ENCODE results near the gene ATP8B3. TPM values are rescaled to one million over a fixed set of nuclear protein-coding genes. Genes with fewer than 3 reads are reported as not detected.

The ATP8B3 gene
- total RNA-seq, 1 donor from 2014 or later, result 1.1 TPM

- no peaks in the 10 kb centered on the region for H3K9me3 Mint-ChIP-seq
- DNase-seq (ENCODE audit: low read depth, low spot score), result no peak
- H3K27me3 Mint-ChIP-seq (ENCODE audit: low read depth), result peaks cover 86% of the 10 kb centered on the region
- TF ChIP-seq CTCF (conservative IDR thresholded peaks at IDR 0.05), result no peak
- no peaks in the 10 kb centered on the region for H3K36me3 Mint-ChIP-seq (ENCODE audit: low read depth)
- H3K27ac Mint-ChIP-seq (ENCODE audit: unreplicated experiment), result no peak overlapping the region
- H3K4me1 Mint-ChIP-seq, result peaks cover 5% of the 10 kb centered on the region
- peak overlapping the region; percentile 44 for H3K4me3 Mint-ChIP-seq
Measured at GRCh38 chr19:1755467-1756171, 56.5 kb downstream of the ATP8B3 start.

- H3K4me1 Mint-ChIP-seq, result peaks cover 5% of the 10 kb centered on the region
- H3K9me3 Mint-ChIP-seq, result no peaks in the 10 kb centered on the region
- no peak for DNase-seq (ENCODE audit: low read depth, low spot score)
- H3K4me3 Mint-ChIP-seq, result peak overlapping the region; percentile 38
- TF ChIP-seq CTCF (conservative IDR thresholded peaks at IDR 0.05), result no peak
- peaks cover 86% of the 10 kb centered on the region for H3K27me3 Mint-ChIP-seq (ENCODE audit: low read depth)
- no peaks in the 10 kb centered on the region for H3K36me3 Mint-ChIP-seq (ENCODE audit: low read depth)
- H3K27ac Mint-ChIP-seq (ENCODE audit: unreplicated experiment), result no peak overlapping the region
Measured at GRCh38 chr19:1754636-1755466, 57.2 kb downstream of the ATP8B3 start.

- H3K27me3 Mint-ChIP-seq (ENCODE audit: low read depth), result peaks cover 84% of the 10 kb centered on the region
- no peaks in the 10 kb centered on the region for H3K36me3 Mint-ChIP-seq (ENCODE audit: low read depth)
- H3K9me3 Mint-ChIP-seq, result no peaks in the 10 kb centered on the region
- no peak for TF ChIP-seq CTCF (conservative IDR thresholded peaks at IDR 0.05)
- no peak overlapping the region for H3K27ac Mint-ChIP-seq (ENCODE audit: unreplicated experiment)
- DNase-seq (ENCODE audit: low read depth, low spot score), result no peak
- peaks cover 5% of the 10 kb centered on the region for H3K4me1 Mint-ChIP-seq
- no peak overlapping the region for H3K4me3 Mint-ChIP-seq
Measured at GRCh38 chr19:1754018-1754635, 57.9 kb downstream of the ATP8B3 start.

- no peaks in the 10 kb centered on the region for H3K9me3 Mint-ChIP-seq
- peaks cover 82% of the 10 kb centered on the region for H3K27me3 Mint-ChIP-seq (ENCODE audit: low read depth)
- no peak for DNase-seq (ENCODE audit: low read depth, low spot score)
- no peaks in the 10 kb centered on the region for H3K36me3 Mint-ChIP-seq (ENCODE audit: low read depth)
- H3K27ac Mint-ChIP-seq (ENCODE audit: unreplicated experiment), result no peak within 1 kb of the TSS
- peaks cover 5% of the 10 kb centered on the region for H3K4me1 Mint-ChIP-seq
- TF ChIP-seq CTCF (conservative IDR thresholded peaks at IDR 0.05), result no peak
- no peak within 1 kb of the TSS for H3K4me3 Mint-ChIP-seq
Measured at GRCh38 chr19:1752757-1753728, 59.0 kb downstream of the ATP8B3 start, which contains the start of gene ONECUT3. ONECUT3 (plus strand) TSS chr19:1753506; CDS start chr19:1753663, 157 bp downstream.
